HCT116 (cell line): ENCODE measurements around the gene PTTG2. TPM values are rescaled to one million over a fixed set of nuclear protein-coding genes. Genes with fewer than 3 reads are reported as not detected.

Source experiments
- ATAC-seq: fragments of 200-7000 bp; cut with Tn5 transposase; 2 replicates; pipeline ENCODE4 v1.9.1; 2020; ENCODE audit warnings: mild to moderate bottlenecking, moderate library complexity
- BruUV-seq: library from RNA; stranded (reverse); fragments of 400-500 nt; replicated peaks from 2 replicates; lab custom pipeline; 2021; lab: Mats Ljungman, UMichigan
- CTCF ChIA-PET: fragments of 300-600 bp; sonication (Branson Sonifier 250); formaldehyde crosslinking; loops from one replicate; lab custom pipeline; 2021; ENCODE audit warnings: antibody characterized with exemption; lab: Charles Lee
- POLR2A ChIA-PET: fragments of 300-600, 350-600 bp; sonication (Branson Sonifier 250); formaldehyde crosslinking; loops from one replicate; lab custom pipeline; 2021; ENCODE audit warnings: antibody characterized with exemption; lab: Charles Lee
- RAD21 ChIA-PET, 2 experiments: fragments of 300-600 bp; sonication (Branson Sonifier 250); formaldehyde crosslinking; loops; one replicate each; lab custom pipeline; 2023; ENCODE audit warnings: low total read pairs in 2 of 2; ENCODE audit not compliant: uncharacterized antibody in 2 of 2, unreplicated experiment in 2 of 2, low non-redundant PET in 1 of 2; lab: Charles Lee
- DNase-seq: peaks from one replicate; pipeline ENCODE4 v3.0.0-alpha.2; 2010; ENCODE audit warnings: low read depth, low spot score
- H2AFZ ChIP-seq: fragments of 200-600 bp; shearing (Covaris generic), sonication (generic); 2 replicates; pipeline ENCODE4 v1.6.1; 2017; ENCODE audit warnings: low read depth, mixed run types, mixed read lengths, antibody characterized with exemption, low read length; ENCODE audit not compliant: poor library complexity, severe bottlenecking
- H3K27ac ChIP-seq: 2 replicates; pipeline ENCODE4 v1.5.1; 2012; ENCODE audit warnings: low read depth, low read length
- H3K27me3 ChIP-seq: fragments of 200-600 bp; sonication (generic); 2 replicates; pipeline ENCODE4 v1.6.1; 2016; ENCODE audit warnings: mixed run types, low read length, mixed read lengths; ENCODE audit not compliant: insufficient read depth
- H3K36me3 ChIP-seq, 2 experiments: fragments of 200-500 bp in 1 of 2; fragments of 200-600 bp in 1 of 2; sonication (Bioruptor generic) in 1 of 2; sonication (generic) in 1 of 2; 2 replicates each; pipeline versions ENCODE4 v1.5.1 to v1.6.1; 2014 to 2016; ENCODE audit warnings: low read length in 2 of 2, inconsistent platforms in 1 of 2, mixed read lengths in 1 of 2, mixed run types in 1 of 2; ENCODE audit not compliant: insufficient read depth in 2 of 2, control insufficient read depth in 1 of 2
- H3K4me1 ChIP-seq, 2 experiments: fragments of 200-600 bp in 1 of 2; sonication (generic) in 1 of 2; 2 replicates each; pipeline versions ENCODE4 v1.5.1 to v1.6.1; 2012 to 2017; ENCODE audit warnings: low read length in 2 of 2, inconsistent platforms in 1 of 2, mild to moderate bottlenecking in 1 of 2, mixed read lengths in 1 of 2, mixed run types in 1 of 2, moderate library complexity in 1 of 2; ENCODE audit not compliant: insufficient read depth in 2 of 2, control insufficient read depth in 1 of 2
- H3K4me2 ChIP-seq: fragments of 200-600 bp; sonication (generic); 2 replicates; pipeline ENCODE4 v1.6.1; 2017; ENCODE audit warnings: mixed run types, low read length, mixed read lengths
- H3K4me3 ChIP-seq, 2 experiments: fragments of 200-600 bp in 1 of 2; sonication (generic) in 1 of 2; replicated peaks in 1 of 2; 2 replicates each; pipeline ENCODE4 v1.5.1; 2011 to 2016; ENCODE audit warnings: low read length in 2 of 2, control low read depth in 1 of 2, low read depth in 1 of 2, mild to moderate bottlenecking in 1 of 2, mixed read lengths in 1 of 2, mixed run types in 1 of 2
- H3K79me2 ChIP-seq: fragments of 200-600 bp; sonication (generic); 2 replicates; pipeline ENCODE4 v1.6.1; 2017; ENCODE audit warnings: mild to moderate bottlenecking, mixed run types, low read length, moderate library complexity, mixed read lengths; ENCODE audit not compliant: insufficient read depth
- H3K9ac ChIP-seq: fragments of 200-600 bp; sonication (generic); 2 replicates; pipeline ENCODE4 v1.6.1; 2016; ENCODE audit warnings: low read length, mixed read lengths
- H3K9me2 ChIP-seq: fragments of 200-600 bp; sonication (generic), shearing (Covaris generic); 2 replicates; pipeline ENCODE4 v1.6.1; 2017; ENCODE audit warnings: mixed run types, mild to moderate bottlenecking, moderate library complexity; ENCODE audit not compliant: insufficient read depth
- H3K9me3 ChIP-seq, 2 experiments: fragments of 200-500 bp in 1 of 2; fragments of 200-600 bp in 1 of 2; sonication (Bioruptor generic) in 1 of 2; sonication (generic) in 1 of 2; 2 replicates each; pipeline ENCODE4 v1.6.1; 2014 to 2017; ENCODE audit warnings: low read length in 2 of 2, mixed read lengths in 2 of 2, inconsistent platforms in 1 of 2, low read depth in 1 of 2, mild to moderate bottlenecking in 1 of 2, mixed run types in 1 of 2, moderate library complexity in 1 of 2; ENCODE audit not compliant: control insufficient read depth in 1 of 2, insufficient read depth in 1 of 2
- H4K20me1 ChIP-seq: fragments of 200-600 bp; sonication (generic), shearing (Covaris generic); 2 replicates; pipeline ENCODE4 v1.6.1; 2017; ENCODE audit warnings: mixed run types, mild to moderate bottlenecking, moderate library complexity; ENCODE audit not compliant: insufficient read depth
- CEBPB ChIP-seq: IDR thresholded peaks from 2 replicates; pipeline ENCODE4 v1.6.1; 2012; ENCODE audit warnings: low read depth
- EGR1 ChIP-seq: IDR thresholded peaks from 2 replicates; pipeline ENCODE4 v1.6.1; 2012; ENCODE audit warnings: low read depth
- EZH2 ChIP-seq: fragments of 200-600 bp; sonication (generic); IDR thresholded peaks from 2 replicates; pipeline ENCODE4 v1.6.1; 2017; ENCODE audit warnings: antibody characterized with exemption, mixed run types
- EZH2phosphoT487 ChIP-seq: fragments of 200-600 bp; IDR thresholded peaks from 2 replicates; pipeline ENCODE4 v1.6.1; 2018; ENCODE audit warnings: antibody characterized with exemption, borderline replicate concordance
- FOSL1 ChIP-seq: IDR thresholded peaks from 2 replicates; pipeline ENCODE4 v1.6.1; 2012; ENCODE audit warnings: low read depth
- JUND ChIP-seq: IDR thresholded peaks from 2 replicates; pipeline ENCODE4 v1.6.1; 2012
- MAX ChIP-seq: IDR thresholded peaks from 2 replicates; pipeline ENCODE4 v1.6.1; 2012
- POLR2A ChIP-seq: IDR thresholded peaks from 2 replicates; pipeline ENCODE4 v1.7.0; 2011; ENCODE audit warnings: borderline replicate concordance; ENCODE audit not compliant: insufficient read depth, insufficient read length; ENCODE audit errors: extremely low read depth
- POLR2AphosphoS5 ChIP-seq: IDR thresholded peaks from 2 replicates; pipeline ENCODE4 v1.6.1; 2011; ENCODE audit warnings: mild to moderate bottlenecking, low read depth, low read length, moderate library complexity
- RAD21 ChIP-seq: IDR thresholded peaks from 2 replicates; pipeline ENCODE4 v1.6.1; 2012; ENCODE audit warnings: low read depth, mild to moderate bottlenecking
- SIN3A ChIP-seq: IDR thresholded peaks from 2 replicates; pipeline ENCODE4 v1.6.1; 2012; ENCODE audit warnings: low read depth
- SP1 ChIP-seq: IDR thresholded peaks from 2 replicates; pipeline ENCODE4 v1.6.1; 2012; ENCODE audit warnings: low read depth
- SRF ChIP-seq: IDR thresholded peaks from 2 replicates; pipeline ENCODE4 v1.6.1; 2012; ENCODE audit warnings: low read depth
- TCF7L2 ChIP-seq: IDR thresholded peaks from 2 replicates; pipeline ENCODE4 v1.7.0; 2011; ENCODE audit warnings: borderline replicate concordance, inconsistent platforms; ENCODE audit not compliant: insufficient read depth, insufficient read length; ENCODE audit errors: extremely low read depth
- YY1 ChIP-seq: IDR thresholded peaks from 2 replicates; pipeline ENCODE4 v1.6.1; 2011; ENCODE audit warnings: low read length, low read depth, moderate library complexity, mild to moderate bottlenecking; ENCODE audit not compliant: insufficient replicate concordance; ENCODE audit errors: extremely low read depth
- ZBTB33 ChIP-seq: IDR thresholded peaks from 2 replicates; pipeline ENCODE4 v1.6.1; 2011; ENCODE audit warnings: mild to moderate bottlenecking, low read length, moderate library complexity; ENCODE audit not compliant: insufficient replicate concordance; ENCODE audit errors: extremely low read depth
- ZFX ChIP-seq: fragments of 450-650 bp; IDR thresholded peaks from 2 replicates; pipeline ENCODE4 v1.6.1; 2017
- intact Hi-C: fragments of 100-400 bp; cut with micrococcal nuclease; formaldehyde crosslinking; loops from 2 replicates; pipeline ENCODE4 v1.10.0; 2022
- total RNA-seq: library from RNA; stranded (reverse); gene quantifications from one replicate; pipeline ENCODE4 v1.2.1, GENCODE V29; 2021; ENCODE audit not compliant: unreplicated experiment

The PTTG2 gene
- total RNA-seq, 1 experiment from 2014 or later, result not detected

GRCh38 chr4:37964734-37965457 lies 4.7 kb downstream of the PTTG2 start:
- no peak overlapping the region for H3K4me3 ChIP-seq
- no peaks in the 10 kb centered on the region for H3K9me2 ChIP-seq
- no TSS peak for BruUV-seq
- CTCF ChIA-PET, result no interaction called here
- H4K20me1 ChIP-seq, result no peaks in the 10 kb centered on the region
- peaks cover 0 to 8% of the 10 kb centered on the region in 2 experiments; a peak in 1 of 4 replicates for H3K4me1 ChIP-seq
- H2AFZ ChIP-seq, result no peak overlapping the region
- H3K9me3 ChIP-seq, result no peaks in the 10 kb centered on the region
- H3K27ac ChIP-seq, result no peak overlapping the region
- H3K4me2 ChIP-seq, result no peak overlapping the region
- TF ChIP-seq ZBTB33, result no peak
- no peak for TF ChIP-seq EGR1
- TF ChIP-seq YY1, result no peak
- TF ChIP-seq POLR2A, result no peak
- TF ChIP-seq POLR2AphosphoS5, result no peak
- TF ChIP-seq EZH2phosphoT487, result no peak
- TF ChIP-seq SRF, result no peak
- TF ChIP-seq RAD21, result no peak
- TF ChIP-seq TCF7L2, result no peak
- no peak for TF ChIP-seq JUND
- TF ChIP-seq MAX, result no peak
- TF ChIP-seq EZH2, result no peak
- no peak for TF ChIP-seq CEBPB
- no peak for TF ChIP-seq SP1
- no peak for TF ChIP-seq FOSL1
- no peak for TF ChIP-seq SIN3A
- TF ChIP-seq ZFX, result no peak
- TF ChIP-seq, all 23 proteins: peak for 0
- Histone ChIP-seq H3K27me3 (no peaks in the 10 kb centered on the region), H3K36me3 (no peaks in the 10 kb centered on the region), H3K79me2 (no peaks in the 10 kb centered on the region), H3K9ac (no peak overlapping the region)
- POLR2A ChIA-PET, result no interaction called here
- RAD21 ChIA-PET, result no interaction called here
- intact Hi-C loops, result no loop called here
- DNase-seq (no peak), ATAC-seq (no peak)
